MM.1S (cell line): ENCODE results near the gene GNG12.

ENCODE experiments used
- DNase-seq: peaks from one replicate; pipeline ENCODE4 v3.0.0-alpha.2; 2015
- H2AFZ ChIP-seq: fragments of 300-600 bp; sonication (generic); 2 replicates; pipeline ENCODE4 v1.6.0; 2016; ENCODE audit warnings: antibody characterized with exemption, low read length
- H3F3A ChIP-seq: fragments of 300-600 bp; sonication (generic); 2 replicates; pipeline ENCODE4 v1.6.1; 2016; ENCODE audit warnings: mild to moderate bottlenecking, antibody characterized with exemption, low read length, moderate library complexity, mixed read lengths; ENCODE audit not compliant: insufficient read depth
- H3K27ac ChIP-seq: fragments of 300-600 bp; sonication (generic); 2 replicates; pipeline ENCODE4 v1.5.1; 2016; ENCODE audit warnings: mild to moderate bottlenecking, low read length
- H3K27me3 ChIP-seq: fragments of 300-600 bp; sonication (generic); replicated peaks from 2 replicates; pipeline ENCODE4 v1.6.0; 2016; ENCODE audit warnings: low read length; ENCODE audit not compliant: insufficient read depth
- H3K36me3 ChIP-seq: fragments of 300-600 bp; sonication (generic); replicated peaks from 2 replicates; pipeline ENCODE4 v1.6.1; 2016; ENCODE audit warnings: mild to moderate bottlenecking, low read length, mixed read lengths; ENCODE audit not compliant: insufficient read depth
- H3K4me1 ChIP-seq: fragments of 300-600 bp; sonication (generic); 2 replicates; pipeline ENCODE4 v1.6.1; 2016; ENCODE audit warnings: low read length, mixed read lengths
- H3K4me2 ChIP-seq: fragments of 300-600 bp; sonication (generic); 2 replicates; pipeline ENCODE4 v1.6.0; 2016; ENCODE audit warnings: low read depth, low read length
- H3K4me3 ChIP-seq: fragments of 300-600 bp; sonication (generic); 2 replicates; pipeline ENCODE4 v1.5.1; 2016; ENCODE audit warnings: low read length, mixed read lengths
- H3K79me2 ChIP-seq: fragments of 300-600 bp; sonication (generic); 2 replicates; pipeline ENCODE4 v1.6.1; 2016; ENCODE audit warnings: mixed run types, low read length, mixed read lengths
- H3K9ac ChIP-seq: fragments of 300-600 bp; sonication (generic); 2 replicates; pipeline ENCODE4 v1.6.1; 2016; ENCODE audit warnings: low read length, mixed read lengths
- H3K9me2 ChIP-seq: fragments of 300-600 bp; sonication (generic); replicated peaks from 2 replicates; pipeline ENCODE4 v1.6.1; 2016; ENCODE audit warnings: mild to moderate bottlenecking, low read length, mixed read lengths; ENCODE audit not compliant: insufficient read depth
- H3K9me3 ChIP-seq: fragments of 300-600 bp; sonication (generic); replicated peaks from 2 replicates; pipeline ENCODE4 v1.6.1; 2016; ENCODE audit warnings: mild to moderate bottlenecking, low read length, mixed read lengths; ENCODE audit not compliant: insufficient read depth
- H4K20me1 ChIP-seq: fragments of 300-600 bp; sonication (generic); 2 replicates; pipeline ENCODE4 v1.6.1; 2016; ENCODE audit warnings: mild to moderate bottlenecking, low read length, moderate library complexity, mixed read lengths; ENCODE audit not compliant: insufficient read depth
- EZH2 ChIP-seq: fragments of 300-600 bp; sonication (generic); optimal IDR thresholded peaks from 2 replicates; pipeline ENCODE3; 2017; ENCODE audit warnings: low read depth, mild to moderate bottlenecking, antibody characterized with exemption, low read length, mixed read lengths
- EZH2phosphoT487 ChIP-seq: fragments of 300-600 bp; sonication (generic); IDR thresholded peaks from 2 replicates; pipeline ENCODE4 v1.6.1; 2018; ENCODE audit warnings: antibody characterized with exemption, low read length
- TF ChIP-seq, protein P1 (sequence below): fragments of 300-600 bp; sonication (generic); IDR thresholded peaks from 2 replicates; pipeline ENCODE4 v1.5.1; 2016; ENCODE audit warnings: antibody characterized with exemption, low read length, mixed read lengths

Gene GNG12

DNA sequence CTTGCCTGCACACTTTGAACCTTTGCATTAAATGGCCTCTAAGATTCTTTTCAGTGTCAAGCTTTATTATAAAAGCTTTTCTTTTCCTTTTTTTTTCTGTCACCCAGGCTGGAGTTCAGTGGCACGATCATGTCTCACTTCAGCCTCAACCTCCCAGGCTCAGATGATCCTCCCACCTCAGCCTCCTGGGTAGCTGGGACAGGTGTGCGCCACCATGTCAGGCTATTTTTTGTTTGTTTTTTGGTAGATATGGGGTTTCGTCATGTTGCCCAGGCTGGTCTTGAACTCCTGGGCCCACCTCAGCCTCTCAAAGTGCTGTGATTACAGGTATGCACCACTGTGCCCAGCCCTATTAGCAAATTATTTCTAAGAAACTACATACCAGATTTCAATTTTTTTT is 95.4 kb downstream of the GNG12 start:
- H3K9me3 ChIP-seq, result no peaks in the 10 kb centered on the region
- peaks cover 3% of the 10 kb centered on the region for H3F3A ChIP-seq
- no peaks in the 10 kb centered on the region for H3K9me2 ChIP-seq
- TF ChIP-seq EZH2phosphoT487 (no peak), EZH2 (no peak)
- TF ChIP-seq, protein P1, sequence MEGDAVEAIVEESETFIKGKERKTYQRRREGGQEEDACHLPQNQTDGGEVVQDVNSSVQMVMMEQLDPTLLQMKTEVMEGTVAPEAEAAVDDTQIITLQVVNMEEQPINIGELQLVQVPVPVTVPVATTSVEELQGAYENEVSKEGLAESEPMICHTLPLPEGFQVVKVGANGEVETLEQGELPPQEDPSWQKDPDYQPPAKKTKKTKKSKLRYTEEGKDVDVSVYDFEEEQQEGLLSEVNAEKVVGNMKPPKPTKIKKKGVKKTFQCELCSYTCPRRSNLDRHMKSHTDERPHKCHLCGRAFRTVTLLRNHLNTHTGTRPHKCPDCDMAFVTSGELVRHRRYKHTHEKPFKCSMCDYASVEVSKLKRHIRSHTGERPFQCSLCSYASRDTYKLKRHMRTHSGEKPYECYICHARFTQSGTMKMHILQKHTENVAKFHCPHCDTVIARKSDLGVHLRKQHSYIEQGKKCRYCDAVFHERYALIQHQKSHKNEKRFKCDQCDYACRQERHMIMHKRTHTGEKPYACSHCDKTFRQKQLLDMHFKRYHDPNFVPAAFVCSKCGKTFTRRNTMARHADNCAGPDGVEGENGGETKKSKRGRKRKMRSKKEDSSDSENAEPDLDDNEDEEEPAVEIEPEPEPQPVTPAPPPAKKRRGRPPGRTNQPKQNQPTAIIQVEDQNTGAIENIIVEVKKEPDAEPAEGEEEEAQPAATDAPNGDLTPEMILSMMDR, result no peak
- no peak overlapping the region for H3K4me2 ChIP-seq
- no peak overlapping the region for H2AFZ ChIP-seq
- no peak overlapping the region for H3K27ac ChIP-seq
- no peaks in the 10 kb centered on the region for H3K36me3 ChIP-seq
- peaks cover 27% of the 10 kb centered on the region for H3K4me1 ChIP-seq
- no peaks in the 10 kb centered on the region for H3K79me2 ChIP-seq
- no peak overlapping the region for H3K9ac ChIP-seq
- no peaks in the 10 kb centered on the region for H4K20me1 ChIP-seq
- H3K27me3 ChIP-seq, result no peaks in the 10 kb centered on the region
- H3K4me3 ChIP-seq, result no peak overlapping the region
- no peak for DNase-seq

DNA sequence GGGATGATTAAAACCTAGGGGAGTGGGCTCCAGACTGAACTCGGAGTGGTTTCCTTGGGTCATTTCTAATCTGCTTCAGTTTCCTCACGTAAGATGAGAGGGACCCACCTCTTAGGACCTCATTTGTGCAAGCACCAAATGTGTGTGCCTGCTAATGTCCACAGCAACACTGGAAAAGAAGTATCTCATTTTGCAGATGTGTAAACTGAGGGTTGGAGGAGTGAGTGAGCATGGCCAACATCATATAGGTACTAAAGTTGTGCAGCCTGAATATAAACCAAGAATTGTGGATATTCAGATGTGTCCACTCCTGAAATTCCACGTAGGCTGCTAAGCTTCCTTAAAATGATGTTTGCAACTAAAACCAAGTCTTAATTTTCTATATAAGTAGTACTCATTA is 96.5 kb downstream of the GNG12 start:
- peak overlapping the region; percentile 94 for H2AFZ ChIP-seq
- TF ChIP-seq EZH2 (no peak), EZH2phosphoT487 (no peak)
- TF ChIP-seq, protein P1, result no peak
- no peak for DNase-seq
- H3K9me3 ChIP-seq, result no peaks in the 10 kb centered on the region
- peak overlapping the region; percentile 44 for H3K9ac ChIP-seq
- peak overlapping the region; percentile 35; the same call in 1 of the 2 replicates for H3K4me3 ChIP-seq
- no peaks in the 10 kb centered on the region for H3K36me3 ChIP-seq
- peak overlapping the region; percentile 68 for H3K27ac ChIP-seq
- H3K27me3 ChIP-seq, result no peaks in the 10 kb centered on the region
- no peaks in the 10 kb centered on the region for H4K20me1 ChIP-seq
- no peaks in the 10 kb centered on the region for H3K9me2 ChIP-seq
- H3K4me1 ChIP-seq, result peaks cover 20% of the 10 kb centered on the region
- H3F3A ChIP-seq, result no peaks in the 10 kb centered on the region
- no peaks in the 10 kb centered on the region for H3K79me2 ChIP-seq
- H3K4me2 ChIP-seq, result peak overlapping the region; percentile 72

DNA sequence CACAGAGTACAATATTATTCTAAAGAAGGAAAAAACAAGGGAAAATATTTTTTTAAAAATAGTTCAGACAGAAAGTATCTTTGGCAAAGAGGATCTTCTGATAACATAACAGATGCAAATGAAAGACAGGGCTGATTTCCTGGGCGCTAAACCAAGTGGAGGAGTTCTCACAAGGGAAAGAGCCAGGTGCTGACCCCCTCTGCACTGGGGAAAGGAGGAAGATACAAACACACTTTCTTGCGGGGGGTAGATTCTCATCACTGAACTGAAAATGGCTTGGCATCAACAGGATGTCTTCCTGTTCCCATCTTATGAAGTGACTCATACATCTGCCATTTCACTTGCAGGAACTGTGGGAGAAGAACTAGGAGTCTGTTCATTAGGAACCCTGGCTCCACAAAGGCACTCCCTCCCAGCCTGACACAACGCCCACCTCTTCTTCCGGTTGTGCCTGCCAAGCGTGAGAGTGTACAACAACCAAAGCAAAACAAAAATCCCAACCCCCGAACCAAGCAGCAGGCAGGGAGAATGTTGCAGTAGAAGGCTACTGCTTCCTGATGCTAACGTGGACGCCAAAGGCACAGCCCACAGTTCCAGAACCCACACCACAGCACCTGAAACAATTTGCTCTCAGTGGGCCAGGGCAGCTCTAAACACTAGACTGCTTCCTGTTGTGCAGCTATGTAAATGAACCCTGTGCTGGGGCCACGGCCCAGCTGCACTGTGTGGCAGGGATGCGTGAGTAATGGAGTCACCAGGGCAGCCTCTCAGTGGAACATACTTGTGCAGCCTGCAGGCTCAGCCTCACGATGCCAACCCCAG is 97.2 kb downstream of the GNG12 start:
- H3K27me3 ChIP-seq, result no peaks in the 10 kb centered on the region
- H3K9me3 ChIP-seq, result no peaks in the 10 kb centered on the region
- H3K36me3 ChIP-seq, result no peaks in the 10 kb centered on the region
- peak overlapping the region; percentile 68 for H3K27ac ChIP-seq
- TF ChIP-seq EZH2phosphoT487, result no peak
- peaks cover 18% of the 10 kb centered on the region for H3K4me1 ChIP-seq
- H3F3A ChIP-seq, result no peaks in the 10 kb centered on the region
- H3K4me2 ChIP-seq, result peak overlapping the region; percentile 72
- peak overlapping the region; percentile 35; the same call in 1 of the 2 replicates for H3K4me3 ChIP-seq
- H2AFZ ChIP-seq, result peak overlapping the region; percentile 94
- no peaks in the 10 kb centered on the region for H3K9me2 ChIP-seq
- H3K79me2 ChIP-seq, result no peaks in the 10 kb centered on the region
- DNase-seq, result peak; percentile 77
- peak overlapping the region; percentile 44 for H3K9ac ChIP-seq
- no peaks in the 10 kb centered on the region for H4K20me1 ChIP-seq

DNA sequence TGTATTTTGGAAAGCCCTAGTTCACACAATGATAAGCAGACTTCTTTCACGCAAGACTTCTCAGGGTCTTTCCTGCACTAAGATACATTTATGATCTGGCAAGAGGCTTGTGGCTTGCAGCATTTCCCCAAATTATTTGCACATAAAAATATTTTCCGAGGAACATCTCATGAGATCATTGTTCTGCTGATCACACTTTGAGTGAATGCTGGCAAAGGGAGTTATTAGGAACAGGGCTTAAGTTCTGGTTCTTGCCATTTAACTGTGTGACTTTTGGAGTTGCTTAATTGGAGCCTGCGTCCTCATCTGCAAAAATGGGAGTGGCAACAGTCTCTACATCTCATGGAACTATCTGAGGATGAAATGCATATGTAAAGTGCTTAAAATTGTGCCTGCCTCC is 98.1 kb downstream of the GNG12 start:
- H3K4me3 ChIP-seq, result no peak overlapping the region
- no peak overlapping the region for H3K9ac ChIP-seq
- DNase-seq, result no peak
- H3K4me1 ChIP-seq, result peaks cover 18% of the 10 kb centered on the region
- no peak overlapping the region for H3K27ac ChIP-seq
- no peaks in the 10 kb centered on the region for H4K20me1 ChIP-seq
- TF ChIP-seq EZH2 (no peak), EZH2phosphoT487 (no peak)
- TF ChIP-seq, protein P1, result no peak
- no peak overlapping the region for H2AFZ ChIP-seq
- no peaks in the 10 kb centered on the region for H3F3A ChIP-seq
- H3K79me2 ChIP-seq, result no peaks in the 10 kb centered on the region
- no peaks in the 10 kb centered on the region for H3K9me3 ChIP-seq
- H3K9me2 ChIP-seq, result no peaks in the 10 kb centered on the region
- no peaks in the 10 kb centered on the region for H3K27me3 ChIP-seq
- H3K4me2 ChIP-seq, result no peak overlapping the region
- no peaks in the 10 kb centered on the region for H3K36me3 ChIP-seq
